ENCODE data around the gene TNFSF11.
A peak's percentile ranks its signal among the peaks of the same experiment; 100 is the strongest.
"Not testable (repeated sequence)": the region's sequence is repeated elsewhere in the genome, so short reads cannot be mapped to it uniquely, and the experiment has no call there.

TNFSF11 gene

GRCh38 chr13:42549552-42549936 lies 24.4 kb upstream of the TNFSF11 start:
- Mint-ChIP-seq H3K36me3 (no peaks in the 10 kb centered on the region), H3K4me1 (peaks cover 12% of the 10 kb centered on the region), H3K4me3 (no peak overlapping the region), H3K27ac (no peak overlapping the region), H3K9me3 (no peaks in the 10 kb centered on the region)
- DNase-seq (ENCODE audit: low spot score in 2 of 2) (no peak), ATAC-seq (peak; percentile 16)

GRCh38 chr13:42551611-42552010 lies 22.3 kb upstream of the TNFSF11 start:
- Mint-ChIP-seq H3K36me3 (no peaks in the 10 kb centered on the region), H3K4me1 (peaks cover 12% of the 10 kb centered on the region), H3K27ac (no peak overlapping the region)

GRCh38 chr13:42553098-42554046 lies 20.6 kb upstream of the TNFSF11 start:
- Mint-ChIP-seq H3K4me3 (no peak overlapping the region), H3K9me3 (no peaks in the 10 kb centered on the region), H3K4me1 (peaks cover 5% of the 10 kb centered on the region), H3K36me3 (no peaks in the 10 kb centered on the region), H3K27ac (no peak overlapping the region)
- DNase-seq (ENCODE audit: low spot score in 2 of 2), result no peak
- ATAC-seq, result no peak

More at GRCh38 chr13:42551611-42552010, 22.3 kb upstream of the TNFSF11 start:
- H3K4me3 Mint-ChIP-seq, result no peak overlapping the region
- ATAC-seq (no peak), DNase-seq (ENCODE audit: low spot score in 2 of 2) (no peak)
- H3K9me3 Mint-ChIP-seq, result no peaks in the 10 kb centered on the region

- Mint-ChIP-seq H3K27ac (no peak overlapping the region), H3K36me3 (no peaks in the 10 kb centered on the region), H3K4me3 (no peak overlapping the region), H3K4me1 (peaks cover 8% of the 10 kb centered on the region), H3K9me3 (no peaks in the 10 kb centered on the region)
- DNase-seq (ENCODE audit: low spot score in 2 of 2), result no peak
- ATAC-seq, result peak; percentile 34
Measured at GRCh38 chr13:42559057-42559456, 14.9 kb upstream of the TNFSF11 start.

GRCh38 chr13:42559573-42560218 lies 14.3 kb upstream of the TNFSF11 start:
- ATAC-seq; H3K27ac Mint-ChIP-seq; DNase-seq (ENCODE audit: low spot score in 2 of 2): not testable (repeated sequence)

GRCh38 chr13:42560320-42560719 lies 13.6 kb upstream of the TNFSF11 start:
- ATAC-seq, result not testable (repeated sequence)

More at GRCh38 chr13:42559573-42560218, 14.3 kb upstream of the TNFSF11 start:
- not testable (repeated sequence) for H3K9me3 Mint-ChIP-seq, H3K4me3 Mint-ChIP-seq, H3K4me1 Mint-ChIP-seq, H3K36me3 Mint-ChIP-seq

GRCh38 chr13:42561752-42562467 lies 12.0 kb upstream of the TNFSF11 start:
- H3K4me3 Mint-ChIP-seq, result no peak overlapping the region
- no peaks in the 10 kb centered on the region for H3K36me3 Mint-ChIP-seq
- H3K4me1 Mint-ChIP-seq, result peaks cover 8% of the 10 kb centered on the region
- peaks cover 4% of the 10 kb centered on the region for H3K9me3 Mint-ChIP-seq
- ATAC-seq (peak; percentile 92), DNase-seq (ENCODE audit: low spot score in 2 of 2) (no peak)
- H3K27ac Mint-ChIP-seq, result no peak overlapping the region

More at GRCh38 chr13:42560320-42560719, 13.6 kb upstream of the TNFSF11 start:
- H3K9me3 Mint-ChIP-seq; H3K27ac Mint-ChIP-seq; DNase-seq (ENCODE audit: low spot score in 2 of 2); H3K4me1 Mint-ChIP-seq; H3K4me3 Mint-ChIP-seq; H3K36me3 Mint-ChIP-seq: not testable (repeated sequence)

GRCh38 chr13:42567906-42568305 lies 6.0 kb upstream of the TNFSF11 start:
- H3K4me1 Mint-ChIP-seq, result no peaks in the 10 kb centered on the region
- H3K36me3 Mint-ChIP-seq, result no peaks in the 10 kb centered on the region
- H3K9me3 Mint-ChIP-seq, result peaks cover 4% of the 10 kb centered on the region
- DNase-seq (ENCODE audit: low spot score in 2 of 2) (no peak), ATAC-seq (no peak)
- H3K4me3 Mint-ChIP-seq, result no peak overlapping the region
- no peak overlapping the region for H3K27ac Mint-ChIP-seq

- no peaks in the 10 kb centered on the region for H3K36me3 Mint-ChIP-seq
- ATAC-seq (no peak), DNase-seq (ENCODE audit: low spot score in 2 of 2) (no peak)
- H3K27ac Mint-ChIP-seq, result no peak overlapping the region
- H3K4me1 Mint-ChIP-seq, result peaks cover 5% of the 10 kb centered on the region
- no peak overlapping the region for H3K4me3 Mint-ChIP-seq
- H3K9me3 Mint-ChIP-seq, result peaks cover 4% of the 10 kb centered on the region
Measured at GRCh38 chr13:42569576-42570344, 4.2 kb upstream of the TNFSF11 start.

GRCh38 chr13:42571895-42572294 lies 2.1 kb upstream of the TNFSF11 start:
- no peak for DNase-seq (ENCODE audit: low spot score in 2 of 2)
- Mint-ChIP-seq H3K4me3 (no peak overlapping the region), H3K36me3 (no peaks in the 10 kb centered on the region), H3K9me3 (no peaks in the 10 kb centered on the region), H3K27ac (no peak overlapping the region), H3K4me1 (peaks cover 13% of the 10 kb centered on the region)
- no peak for ATAC-seq

GRCh38 chr13:42574435-42575311 lies 721 bp downstream of the TNFSF11 start:
- Mint-ChIP-seq H3K36me3 (no peaks in the 10 kb centered on the region), H3K27ac (peak overlapping the region; percentile 55), H3K4me1 (peaks cover 13% of the 10 kb centered on the region), H3K9me3 (no peaks in the 10 kb centered on the region), H3K4me3 (peak overlapping the region; percentile 70)
- DNase-seq (ENCODE audit: low spot score in 2 of 2) (peak; percentile 10 to 60), ATAC-seq (peak; percentile 75)

GRCh38 chr13:42575938-42576337 lies 2.0 kb downstream of the TNFSF11 start:
- no peak overlapping the region for H3K27ac Mint-ChIP-seq
- H3K9me3 Mint-ChIP-seq, result no peaks in the 10 kb centered on the region
- no peak overlapping the region for H3K4me3 Mint-ChIP-seq
- DNase-seq (ENCODE audit: low spot score in 2 of 2) (no peak), ATAC-seq (no peak)
- H3K4me1 Mint-ChIP-seq, result peaks cover 13% of the 10 kb centered on the region
- no peaks in the 10 kb centered on the region for H3K36me3 Mint-ChIP-seq

- DNase-seq (ENCODE audit: low spot score in 2 of 2) (no peak), ATAC-seq (no peak)
- Mint-ChIP-seq H3K4me3 (no peak overlapping the region), H3K4me1 (peaks cover 13% of the 10 kb centered on the region), H3K27ac (no peak overlapping the region), H3K9me3 (no peaks in the 10 kb centered on the region), H3K36me3 (no peaks in the 10 kb centered on the region)
Measured at GRCh38 chr13:42577538-42577937, 3.6 kb downstream of the TNFSF11 start.

- no peaks in the 10 kb centered on the region for H3K9me3 Mint-ChIP-seq
- no peak overlapping the region for H3K4me3 Mint-ChIP-seq
- ATAC-seq (no peak), DNase-seq (ENCODE audit: low spot score in 2 of 2) (no peak)
- no peaks in the 10 kb centered on the region for H3K36me3 Mint-ChIP-seq
- H3K4me1 Mint-ChIP-seq, result no peaks in the 10 kb centered on the region
- H3K27ac Mint-ChIP-seq, result no peak overlapping the region
Measured at GRCh38 chr13:42580644-42581043, 6.7 kb downstream of the TNFSF11 start.

All from stimulated activated effector memory CD8-positive, alpha-beta T cell treated with anti-CD3 and anti-CD28 coated beads, Interleukin-12 subunit alpha, Interleukin-12 subunit beta, amount 100 ng/mL, for 72 hours (primary cell).